ENCODE data around the gene COL24A1. TPM values are rescaled to one million over a fixed set of nuclear protein-coding genes. Genes with fewer than 3 reads are reported as not detected.

The COL24A1 gene
- total and polyA plus RNA-seq, 2 experiments from 2014 or later = 0.22 to 0.23 TPM

GRCh38 chr1:86016076-86016759 lies 140.4 kb downstream of the COL24A1 start:
- H3K27ac ChIP-seq = no peak overlapping the region
- H3K9ac ChIP-seq = no peak overlapping the region
- no peaks in the 10 kb centered on the region for H3F3A ChIP-seq (ENCODE audit: insufficient read depth)
- H3K4me1 ChIP-seq (ENCODE audit: insufficient read depth) = no peaks in the 10 kb centered on the region
- no peaks in the 10 kb centered on the region for H4K20me1 ChIP-seq (ENCODE audit: insufficient read depth)
- H3K4me3 ChIP-seq = no peak overlapping the region
- 55 to 65% methylated on average over 2 of the region's 2 CpGs for WGBS, 2 experiments (ENCODE audit: low coverage in 1 of 2, low lambda C conversion rate in 2 of 2, missing lambda C conversion rate in 2 of 2)
- no peaks in the 10 kb centered on the region for H3K9me2 ChIP-seq (ENCODE audit: insufficient read depth)
- no peak overlapping the region for H2AFZ ChIP-seq
- DNase-seq = peak; percentile 18
- no peaks in the 10 kb centered on the region for H3K27me3 ChIP-seq (replicated peaks; ENCODE audit: insufficient read depth)
- no peak for TF ChIP-seq EZH2 (IDR thresholded peaks at IDR 0.05; ENCODE audit: insufficient read depth, poor library complexity, severe bottlenecking)
- TF ChIP-seq EZH2phosphoT487 (IDR thresholded peaks at IDR 0.05; ENCODE audit: insufficient read depth, low read depth) = no peak
- in situ Hi-C loops (cut with MboI) = no loop called here
- H3K36me3 ChIP-seq (ENCODE audit: low read depth) = no peaks in the 10 kb centered on the region
- no peak overlapping the region for H3K4me2 ChIP-seq (ENCODE audit: unreplicated experiment)
- no peaks in the 10 kb centered on the region for H3K9me3 ChIP-seq (ENCODE audit: low read depth)
- H3K79me2 ChIP-seq (ENCODE audit: insufficient read depth) = no peaks in the 10 kb centered on the region

- Histone ChIP-seq H2AFZ (no peak overlapping the region), H3K4me1 (ENCODE audit: insufficient read depth) (no peaks in the 10 kb centered on the region), H3K4me3 (no peak overlapping the region), H3K9me3 (ENCODE audit: low read depth) (no peaks in the 10 kb centered on the region), H3K9me2 (ENCODE audit: insufficient read depth) (no peaks in the 10 kb centered on the region), H3K9ac (no peak overlapping the region), H3K4me2 (ENCODE audit: unreplicated experiment) (no peak overlapping the region), H3F3A (ENCODE audit: insufficient read depth) (no peaks in the 10 kb centered on the region), H3K27ac (no peak overlapping the region), H3K36me3 (ENCODE audit: low read depth) (no peaks in the 10 kb centered on the region), H4K20me1 (ENCODE audit: insufficient read depth) (no peaks in the 10 kb centered on the region), H3K27me3 (replicated peaks; ENCODE audit: insufficient read depth) (no peaks in the 10 kb centered on the region), H3K79me2 (ENCODE audit: insufficient read depth) (no peaks in the 10 kb centered on the region)
- in situ Hi-C loops (cut with MboI) = no loop called here
- no peak for DNase-seq
- TF ChIP-seq EZH2 (IDR thresholded peaks at IDR 0.05; ENCODE audit: insufficient read depth, poor library complexity, severe bottlenecking) (no peak), EZH2phosphoT487 (IDR thresholded peaks at IDR 0.05; ENCODE audit: insufficient read depth, low read depth) (no peak)
- WGBS, 2 experiments (ENCODE audit: low coverage in 1 of 2, low lambda C conversion rate in 2 of 2, missing lambda C conversion rate in 2 of 2) = 96 to 100% methylated on average over 1 of the region's 1 CpG
These were observed 141.2 kb downstream of the COL24A1 start for GRCh38 chr1:86015375-86015774.

GRCh38 chr1:86000601-86001000 lies 156.0 kb downstream of the COL24A1 start:
- no peaks in the 10 kb centered on the region for H3K4me1 ChIP-seq (ENCODE audit: insufficient read depth)
- 24 to 47% methylated on average over 1 of the region's 1 CpG for WGBS, 2 experiments (ENCODE audit: low coverage in 1 of 2, low lambda C conversion rate in 2 of 2, missing lambda C conversion rate in 2 of 2)
- no peaks in the 10 kb centered on the region for H3K9me2 ChIP-seq (ENCODE audit: insufficient read depth)
- no peak overlapping the region for H3K27ac ChIP-seq
- no peaks in the 10 kb centered on the region for H3K79me2 ChIP-seq (ENCODE audit: insufficient read depth)
- no peak overlapping the region for H3K9ac ChIP-seq
- no peaks in the 10 kb centered on the region for H4K20me1 ChIP-seq (ENCODE audit: insufficient read depth)
- TF ChIP-seq EZH2 (IDR thresholded peaks at IDR 0.05; ENCODE audit: insufficient read depth, poor library complexity, severe bottlenecking) (no peak), EZH2phosphoT487 (IDR thresholded peaks at IDR 0.05; ENCODE audit: insufficient read depth, low read depth) (no peak)
- no peak overlapping the region for H2AFZ ChIP-seq
- in situ Hi-C loops (cut with MboI) = no loop called here
- H3K36me3 ChIP-seq (ENCODE audit: low read depth) = no peaks in the 10 kb centered on the region
- H3K9me3 ChIP-seq (ENCODE audit: low read depth) = no peaks in the 10 kb centered on the region
- H3F3A ChIP-seq (ENCODE audit: insufficient read depth) = no peaks in the 10 kb centered on the region
- no peak overlapping the region for H3K4me3 ChIP-seq
- no peak for DNase-seq
- H3K27me3 ChIP-seq (replicated peaks; ENCODE audit: insufficient read depth) = no peaks in the 10 kb centered on the region
- H3K4me2 ChIP-seq (ENCODE audit: unreplicated experiment) = no peak overlapping the region

- DNase-seq = no peak
- TF ChIP-seq EZH2 (IDR thresholded peaks at IDR 0.05; ENCODE audit: insufficient read depth, poor library complexity, severe bottlenecking) (no peak), EZH2phosphoT487 (IDR thresholded peaks at IDR 0.05; ENCODE audit: insufficient read depth, low read depth) (no peak)
- no peaks in the 10 kb centered on the region for H3F3A ChIP-seq (ENCODE audit: insufficient read depth)
- no peak overlapping the region for H3K27ac ChIP-seq
- no peaks in the 10 kb centered on the region for H4K20me1 ChIP-seq (ENCODE audit: insufficient read depth)
- H3K9ac ChIP-seq = no peak overlapping the region
- no peak overlapping the region for H2AFZ ChIP-seq
- H3K27me3 ChIP-seq (replicated peaks; ENCODE audit: insufficient read depth) = no peaks in the 10 kb centered on the region
- H3K36me3 ChIP-seq (ENCODE audit: low read depth) = no peaks in the 10 kb centered on the region
- no peak overlapping the region for H3K4me3 ChIP-seq
- H3K4me2 ChIP-seq (ENCODE audit: unreplicated experiment) = no peak overlapping the region
- peaks cover 1% of the 10 kb centered on the region; the same call in 1 of the 2 replicates for H3K4me1 ChIP-seq (ENCODE audit: insufficient read depth)
- no peaks in the 10 kb centered on the region for H3K9me3 ChIP-seq (ENCODE audit: low read depth)
- WGBS, 2 experiments (ENCODE audit: low coverage in 1 of 2, low lambda C conversion rate in 2 of 2, missing lambda C conversion rate in 2 of 2) = 76 to 85% methylated on average over 4 of the region's 4 CpGs
- H3K79me2 ChIP-seq (ENCODE audit: insufficient read depth) = no peaks in the 10 kb centered on the region
- in situ Hi-C loops (cut with MboI) = no loop called here
- H3K9me2 ChIP-seq (ENCODE audit: insufficient read depth) = no peaks in the 10 kb centered on the region
These were observed 158.3 kb downstream of the COL24A1 start for GRCh38 chr1:85998105-85998855.
